ENCODE data around the gene MICAL3.

MICAL3 gene

GRCh38 chr22:17948101-17948500 is 76.3 kb downstream of the MICAL3 start:
- Histone ChIP-seq H3K4me1 (peaks cover 36% of the 10 kb centered on the region), H3K4me3 (ENCODE audit: low read depth, low read length) (no peak overlapping the region), H3K36me3 (no peaks in the 10 kb centered on the region; the same call in 1 of the 2 replicates), H3K27me3 (no peaks in the 10 kb centered on the region), H3K9me3 (no peaks in the 10 kb centered on the region)
- TF ChIP-seq CTCF (IDR thresholded peaks at IDR 0.05; ENCODE audit: low read depth, low read length): no peak
- no peak for DNase-seq

GRCh38 chr22:17946662-17947367 is 77.5 kb downstream of the MICAL3 start:
- no peak for TF ChIP-seq CTCF (IDR thresholded peaks at IDR 0.05; ENCODE audit: low read depth, low read length)

GRCh38 chr22:17945888-17946648 is 78.3 kb downstream of the MICAL3 start:
- TF ChIP-seq CTCF (IDR thresholded peaks at IDR 0.05; ENCODE audit: low read depth, low read length): peak; percentile 7; the same call in 1 of the 2 replicates
- DNase-seq: no peak
- Histone ChIP-seq H3K36me3 (no peaks in the 10 kb centered on the region; the same call in 1 of the 2 replicates), H3K4me3 (ENCODE audit: low read depth, low read length) (no peak overlapping the region), H3K4me1 (peaks cover 46% of the 10 kb centered on the region), H3K9me3 (no peaks in the 10 kb centered on the region), H3K27me3 (no peaks in the 10 kb centered on the region)

More at GRCh38 chr22:17946662-17947367, 77.5 kb downstream of the MICAL3 start:
- Histone ChIP-seq H3K4me3 (ENCODE audit: low read depth, low read length) (no peak overlapping the region), H3K36me3 (no peaks in the 10 kb centered on the region; the same call in 1 of the 2 replicates), H3K4me1 (peaks cover 46% of the 10 kb centered on the region), H3K27me3 (no peaks in the 10 kb centered on the region), H3K9me3 (no peaks in the 10 kb centered on the region)
- DNase-seq: no peak

- Histone ChIP-seq H3K4me3 (ENCODE audit: low read depth, low read length) (no peak overlapping the region), H3K4me1 (peaks cover 47% of the 10 kb centered on the region), H3K27me3 (no peaks in the 10 kb centered on the region), H3K36me3 (no peaks in the 10 kb centered on the region; the same call in 1 of the 2 replicates), H3K9me3 (no peaks in the 10 kb centered on the region)
- no peak for DNase-seq
- TF ChIP-seq CTCF (IDR thresholded peaks at IDR 0.05; ENCODE audit: low read depth, low read length): no peak
Observed at GRCh38 chr22:17945156-17945887, 79.0 kb downstream of the MICAL3 start.

- TF ChIP-seq CTCF (IDR thresholded peaks at IDR 0.05; ENCODE audit: low read depth, low read length): no peak
- H3K36me3 ChIP-seq: no peaks in the 10 kb centered on the region; the same call in 1 of the 2 replicates
- DNase-seq: peak; percentile 41
- H3K27me3 ChIP-seq: no peaks in the 10 kb centered on the region
- no peaks in the 10 kb centered on the region for H3K9me3 ChIP-seq
- H3K4me3 ChIP-seq (ENCODE audit: low read depth, low read length): no peak overlapping the region
- H3K4me1 ChIP-seq: peaks cover 58% of the 10 kb centered on the region
Observed at GRCh38 chr22:17944256-17944655, 80.1 kb downstream of the MICAL3 start.

All from BE2C (cell line).